ENCODE measurements around the gene CDH13. TPM values are rescaled to one million over a fixed set of nuclear protein-coding genes. Genes with fewer than 3 reads are reported as not detected.

CDH13 gene
- total and polyA plus RNA-seq, 7 donors: 6.1 to 30.7 (median 22.8) TPM

- no peaks in the 10 kb centered on the region for H3K9me3 ChIP-seq
- no peaks in the 10 kb centered on the region for H3K36me3 ChIP-seq (ENCODE audit: insufficient read depth in 1 of 2, low read depth in 1 of 2)
- H3K27ac ChIP-seq: no peak overlapping the region
- no peak for ATAC-seq
- no peak for DNase-seq
- no peaks in the 10 kb centered on the region for H3K4me1 ChIP-seq
- no peak overlapping the region for H3K4me3 ChIP-seq
- 80 to 92% (median 88%) methylated on average over 11 of the region's 11 CpGs for WGBS, 3 donors
- TF ChIP-seq CTCF (IDR thresholded peaks at IDR 0.05): no peak
- no peaks in the 10 kb centered on the region for H3K27me3 ChIP-seq (ENCODE audit: insufficient read depth in 3 of 3, low read length in 2 of 3)
- intact Hi-C loops (cut with DNase I): no loop called here
Observed at GRCh38 chr16:83737729-83738354, 1111.1 kb downstream of the CDH13 start.

- H3K4me1 ChIP-seq: no peaks in the 10 kb centered on the region
- WGBS, 3 donors: 86 to 94% (median 92%) methylated on average over 7 of the region's 7 CpGs
- ATAC-seq (no peak), DNase-seq (no peak)
- no peaks in the 10 kb centered on the region for H3K9me3 ChIP-seq
- H3K27ac ChIP-seq: no peak overlapping the region
- intact Hi-C loops (cut with DNase I): no loop called here
- H3K36me3 ChIP-seq (ENCODE audit: insufficient read depth in 1 of 2, low read depth in 1 of 2): no peaks in the 10 kb centered on the region
- H3K27me3 ChIP-seq (ENCODE audit: insufficient read depth in 3 of 3, low read length in 2 of 3): no peaks in the 10 kb centered on the region
- TF ChIP-seq CTCF (IDR thresholded peaks at IDR 0.05): no peak
- no peak overlapping the region for H3K4me3 ChIP-seq
Observed at GRCh38 chr16:83738923-83739503, 1112.2 kb downstream of the CDH13 start.

- intact Hi-C loops (cut with DNase I): no loop called here
- no peaks in the 10 kb centered on the region for H3K27me3 ChIP-seq (ENCODE audit: insufficient read depth in 3 of 3, low read length in 2 of 3)
- no peaks in the 10 kb centered on the region for H3K36me3 ChIP-seq (ENCODE audit: insufficient read depth in 1 of 2, low read depth in 1 of 2)
- no peak overlapping the region for H3K27ac ChIP-seq
- 63 to 68% (median 65%) methylated on average over 22 of the region's 22 CpGs for WGBS, 3 donors
- no peak for TF ChIP-seq CTCF (IDR thresholded peaks at IDR 0.05)
- H3K4me1 ChIP-seq: no peaks in the 10 kb centered on the region
- H3K4me3 ChIP-seq: no peak overlapping the region
- ATAC-seq (no peak), DNase-seq (no peak)
- H3K9me3 ChIP-seq: no peaks in the 10 kb centered on the region
Observed at GRCh38 chr16:83742124-83742899, 1115.5 kb downstream of the CDH13 start.

- no peak for TF ChIP-seq CTCF (IDR thresholded peaks at IDR 0.05)
- Histone ChIP-seq H3K27ac (no peak overlapping the region), H3K36me3 (ENCODE audit: insufficient read depth in 1 of 2, low read depth in 1 of 2) (peaks cover 0 to 4% of the 10 kb centered on the region in 2 donors), H3K4me3 (no peak overlapping the region), H3K9me3 (no peaks in the 10 kb centered on the region), H3K4me1 (no peaks in the 10 kb centered on the region), H3K27me3 (ENCODE audit: insufficient read depth in 3 of 3, low read length in 2 of 3) (no peaks in the 10 kb centered on the region)
- DNase-seq (no peak), ATAC-seq (no peak)
- intact Hi-C loops (cut with DNase I): no loop called here
- 89 to 95% (median 91%) methylated on average over 4 of the region's 4 CpGs for WGBS, 3 donors
Observed at GRCh38 chr16:83743241-83743640, 1116.5 kb downstream of the CDH13 start.

Measured in psoas muscle (tissue), 8 donors.